GM12865 (cell line): Measurements from ENCODE around the gene DNASE1L2.

Source experiments
- DNase-seq: peaks from one replicate; pipeline ENCODE4 v3.0.0; 2010; ENCODE audit warnings: low read depth
- H3K4me3 ChIP-seq: 2 replicates; pipeline ENCODE4 v1.5.1; 2011; ENCODE audit warnings: mild to moderate bottlenecking, low read depth, low read length, control low read depth
- CTCF ChIP-seq: IDR thresholded peaks from 2 replicates; pipeline ENCODE4 v1.5.1; 2011; ENCODE audit warnings: low read length, control low read depth, low read depth, inconsistent platforms; ENCODE audit not compliant: insufficient read depth; ENCODE audit errors: missing control alignments

DNASE1L2 gene

GRCh38 chr16:2231016-2231931 is 5.0 kb upstream of the DNASE1L2 start:
- no peak for TF ChIP-seq CTCF
- no peak for DNase-seq
- H3K4me3 ChIP-seq = no peak overlapping the region

- no peak for DNase-seq
- no peak for TF ChIP-seq CTCF
- H3K4me3 ChIP-seq = no peak overlapping the region
Observed at GRCh38 chr16:2232094-2232990, 3.9 kb upstream of the DNASE1L2 start.

DNA sequence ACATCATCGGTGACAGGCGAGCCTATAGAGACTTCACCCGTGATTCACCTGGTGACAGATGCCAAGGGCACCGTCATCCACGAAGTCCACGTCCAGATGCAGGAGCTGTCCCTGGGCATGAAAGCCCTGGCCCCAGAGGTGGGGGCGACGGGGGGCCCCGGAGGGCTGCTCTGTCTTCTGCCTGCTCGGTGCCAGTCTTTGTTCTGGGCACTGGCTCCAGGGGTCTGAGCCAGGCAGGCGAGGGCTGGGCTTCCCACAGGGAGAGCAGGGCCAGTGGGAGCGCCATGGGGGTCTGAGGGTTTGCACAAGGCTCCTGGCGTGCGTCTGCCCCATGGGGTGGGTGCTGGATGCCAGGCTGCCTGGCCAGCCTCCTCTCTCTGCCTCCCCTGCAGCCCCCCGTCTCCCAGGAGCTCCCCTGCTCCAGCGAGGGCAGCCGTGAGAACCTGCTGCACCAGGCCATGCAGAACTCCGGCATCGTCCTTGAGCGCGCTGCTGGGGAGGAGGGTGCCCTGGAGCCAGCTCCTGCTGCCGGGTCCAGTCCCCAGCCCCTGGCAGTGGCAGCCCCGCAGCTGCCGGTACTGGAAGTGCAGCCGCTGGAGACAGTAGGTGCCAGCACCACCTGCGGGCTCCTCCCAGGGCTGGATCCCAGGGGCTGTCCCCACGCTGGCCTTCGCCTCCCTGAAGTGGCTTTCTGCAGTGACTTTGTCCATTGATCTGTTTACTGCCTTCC is 3.0 kb upstream of the DNASE1L2 start:
- DNase-seq = no peak
- no peak overlapping the region for H3K4me3 ChIP-seq
- TF ChIP-seq CTCF = no peak

GRCh38 chr16:2233872-2234812 is 2.1 kb upstream of the DNASE1L2 start:
- no peak overlapping the region for H3K4me3 ChIP-seq
- no peak for TF ChIP-seq CTCF
- no peak for DNase-seq

GRCh38 chr16:2234813-2235170 is 1.5 kb upstream of the DNASE1L2 start:
- no peak for TF ChIP-seq CTCF
- H3K4me3 ChIP-seq = no peak overlapping the region
- DNase-seq = no peak

DNA sequence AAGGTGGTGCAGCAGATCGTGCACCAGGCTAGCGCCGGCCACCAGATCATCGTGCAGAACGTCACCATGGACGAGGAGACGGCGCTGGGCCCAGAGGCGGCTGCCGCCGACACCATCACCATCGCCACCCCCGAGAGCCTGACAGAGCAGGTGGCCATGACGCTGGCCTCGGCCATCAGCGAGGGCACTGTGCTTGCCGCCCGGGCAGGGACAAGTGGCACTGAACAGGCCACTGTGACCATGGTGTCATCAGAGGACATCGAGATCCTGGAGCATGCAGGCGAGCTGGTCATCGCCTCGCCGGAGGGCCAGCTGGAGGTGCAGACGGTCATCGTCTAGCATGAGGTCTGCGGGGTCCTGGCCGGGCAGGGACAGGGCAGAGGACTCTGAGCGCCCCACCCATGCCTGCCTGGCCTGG is 1.0 kb upstream of the DNASE1L2 start:
- TF ChIP-seq CTCF = no peak
- no peak overlapping the region for H3K4me3 ChIP-seq
- no peak for DNase-seq
